ENCODE results near the gene SLC6A5.
A peak's percentile ranks its signal among the peaks of the same experiment; 100 is the strongest.

The SLC6A5 gene

GRCh38 chr11:20640401-20640800 lies 41.0 kb downstream of the SLC6A5 start:
- TF ChIP-seq JUND (IDR thresholded peaks at IDR 0.05; ENCODE audit: low read depth): no peak
- in situ Hi-C loops (cut with HindIII; ENCODE audit: low pct_unique_long_range_greater_than_20kb, low sequenced_read_pairs): no loop called here
- DNase-seq (ENCODE audit: low read depth in 1 of 2, low spot score in 1 of 2): no peak

GRCh38 chr11:20644360-20644759 lies 45.0 kb downstream of the SLC6A5 start:
- TF ChIP-seq JUND (IDR thresholded peaks at IDR 0.05; ENCODE audit: low read depth): no peak
- DNase-seq (ENCODE audit: low read depth in 1 of 2, low spot score in 1 of 2): no peak
- in situ Hi-C loops (cut with HindIII; ENCODE audit: low pct_unique_long_range_greater_than_20kb, low sequenced_read_pairs): no loop called here

- in situ Hi-C loops (cut with HindIII; ENCODE audit: low pct_unique_long_range_greater_than_20kb, low sequenced_read_pairs): no loop called here
- peak; percentile 81 for DNase-seq (ENCODE audit: low read depth in 1 of 2, low spot score in 1 of 2)
- no peak for TF ChIP-seq JUND (IDR thresholded peaks at IDR 0.05; ENCODE audit: low read depth)
Observed at GRCh38 chr11:20647976-20648565, 48.7 kb downstream of the SLC6A5 start.

GRCh38 chr11:20652150-20652806 lies 52.9 kb downstream of the SLC6A5 start:
- in situ Hi-C loops (cut with HindIII; ENCODE audit: low pct_unique_long_range_greater_than_20kb, low sequenced_read_pairs): no loop called here
- TF ChIP-seq JUND (IDR thresholded peaks at IDR 0.05; ENCODE audit: low read depth): no peak
- no peak for DNase-seq (ENCODE audit: low read depth in 1 of 2, low spot score in 1 of 2)

GRCh38 chr11:20654038-20654437 lies 54.6 kb downstream of the SLC6A5 start:
- in situ Hi-C loops (cut with HindIII; ENCODE audit: low pct_unique_long_range_greater_than_20kb, low sequenced_read_pairs): no loop called here
- DNase-seq (ENCODE audit: low read depth in 1 of 2, low spot score in 1 of 2): no peak
- TF ChIP-seq JUND (IDR thresholded peaks at IDR 0.05; ENCODE audit: low read depth): no peak

- no peak for TF ChIP-seq JUND (IDR thresholded peaks at IDR 0.05; ENCODE audit: low read depth)
- DNase-seq (ENCODE audit: low read depth in 1 of 2, low spot score in 1 of 2): no peak
- in situ Hi-C loops (cut with HindIII; ENCODE audit: low pct_unique_long_range_greater_than_20kb, low sequenced_read_pairs): no loop called here
Observed at GRCh38 chr11:20656901-20657300, 57.5 kb downstream of the SLC6A5 start.

GRCh38 chr11:20658135-20658534 lies 58.7 kb downstream of the SLC6A5 start:
- in situ Hi-C loops (cut with HindIII; ENCODE audit: low pct_unique_long_range_greater_than_20kb, low sequenced_read_pairs): no loop called here
- DNase-seq (ENCODE audit: low read depth in 1 of 2, low spot score in 1 of 2): no peak
- no peak for TF ChIP-seq JUND (IDR thresholded peaks at IDR 0.05; ENCODE audit: low read depth)

- DNase-seq (ENCODE audit: low read depth in 1 of 2, low spot score in 1 of 2): no peak
- in situ Hi-C loops (cut with HindIII; ENCODE audit: low pct_unique_long_range_greater_than_20kb, low sequenced_read_pairs): no loop called here
- no peak for TF ChIP-seq JUND (IDR thresholded peaks at IDR 0.05; ENCODE audit: low read depth)
Observed at GRCh38 chr11:20661445-20661844, 62.0 kb downstream of the SLC6A5 start.

GRCh38 chr11:20661850-20662249 lies 62.4 kb downstream of the SLC6A5 start:
- no peak for DNase-seq (ENCODE audit: low read depth in 1 of 2, low spot score in 1 of 2)
- TF ChIP-seq JUND (IDR thresholded peaks at IDR 0.05; ENCODE audit: low read depth): no peak
- in situ Hi-C loops (cut with HindIII; ENCODE audit: low pct_unique_long_range_greater_than_20kb, low sequenced_read_pairs): no loop called here

GRCh38 chr11:20668131-20668809 lies 68.9 kb downstream of the SLC6A5 start:
- no peak for TF ChIP-seq JUND (IDR thresholded peaks at IDR 0.05; ENCODE audit: low read depth)

GRCh38 chr11:20668844-20669819 lies 69.7 kb downstream of the SLC6A5 start, which contains the start of gene NELL1:
Gene NELL1 (plus strand): TSS chr11:20669586.
- TF ChIP-seq JUND (IDR thresholded peaks at IDR 0.05; ENCODE audit: low read depth): no peak
- in situ Hi-C loops (cut with HindIII; ENCODE audit: low pct_unique_long_range_greater_than_20kb, low sequenced_read_pairs): no loop called here
- no peak for DNase-seq (ENCODE audit: low read depth in 1 of 2, low spot score in 1 of 2)

More at GRCh38 chr11:20668131-20668809, 68.9 kb downstream of the SLC6A5 start:
- DNase-seq (ENCODE audit: low read depth in 1 of 2, low spot score in 1 of 2): no peak
- in situ Hi-C loops (cut with HindIII; ENCODE audit: low pct_unique_long_range_greater_than_20kb, low sequenced_read_pairs): no loop called here

Data from T47D (cell line).